Measurements from ENCODE around the gene AOC1.
"Not testable (repeated sequence)": the region's sequence is repeated elsewhere in the genome, so short reads cannot be mapped to it uniquely, and the experiment has no call there.

Gene AOC1, protein sequence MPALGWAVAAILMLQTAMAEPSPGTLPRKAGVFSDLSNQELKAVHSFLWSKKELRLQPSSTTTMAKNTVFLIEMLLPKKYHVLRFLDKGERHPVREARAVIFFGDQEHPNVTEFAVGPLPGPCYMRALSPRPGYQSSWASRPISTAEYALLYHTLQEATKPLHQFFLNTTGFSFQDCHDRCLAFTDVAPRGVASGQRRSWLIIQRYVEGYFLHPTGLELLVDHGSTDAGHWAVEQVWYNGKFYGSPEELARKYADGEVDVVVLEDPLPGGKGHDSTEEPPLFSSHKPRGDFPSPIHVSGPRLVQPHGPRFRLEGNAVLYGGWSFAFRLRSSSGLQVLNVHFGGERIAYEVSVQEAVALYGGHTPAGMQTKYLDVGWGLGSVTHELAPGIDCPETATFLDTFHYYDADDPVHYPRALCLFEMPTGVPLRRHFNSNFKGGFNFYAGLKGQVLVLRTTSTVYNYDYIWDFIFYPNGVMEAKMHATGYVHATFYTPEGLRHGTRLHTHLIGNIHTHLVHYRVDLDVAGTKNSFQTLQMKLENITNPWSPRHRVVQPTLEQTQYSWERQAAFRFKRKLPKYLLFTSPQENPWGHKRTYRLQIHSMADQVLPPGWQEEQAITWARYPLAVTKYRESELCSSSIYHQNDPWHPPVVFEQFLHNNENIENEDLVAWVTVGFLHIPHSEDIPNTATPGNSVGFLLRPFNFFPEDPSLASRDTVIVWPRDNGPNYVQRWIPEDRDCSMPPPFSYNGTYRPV

DNA sequence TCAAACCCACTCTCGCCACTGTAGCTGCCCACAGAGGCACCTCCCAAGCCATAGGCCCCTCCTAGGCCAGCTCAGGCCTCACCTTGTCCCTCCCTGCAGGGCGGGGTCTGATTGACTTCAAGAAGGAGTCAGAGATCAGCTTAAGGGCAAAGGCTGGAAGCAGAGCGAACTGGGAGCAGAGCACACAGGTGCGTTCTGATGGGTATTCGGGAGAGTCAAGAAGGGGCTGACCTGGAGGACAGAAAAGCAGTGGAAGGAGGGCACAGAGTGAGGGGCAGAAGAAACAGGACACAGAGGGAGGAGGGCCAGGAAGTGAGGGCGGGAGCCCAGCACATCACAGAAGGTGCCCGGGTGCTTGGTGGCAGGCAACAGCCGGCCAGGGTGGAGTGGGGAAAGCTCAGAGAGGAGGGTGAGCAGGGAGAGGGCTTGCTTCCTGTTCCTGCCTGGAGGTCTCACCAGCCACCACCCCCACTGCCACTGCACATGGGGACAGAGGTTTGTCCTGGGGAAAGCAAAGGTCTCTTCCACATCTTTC is at the start of gene AOC1:
Gene AOC1 (plus strand): TSS at position 147 of the 535 bp plus-strand sequence. CDS start 3,954 bp downstream, outside the sequence.
- no peak for DNase-seq

DNA sequence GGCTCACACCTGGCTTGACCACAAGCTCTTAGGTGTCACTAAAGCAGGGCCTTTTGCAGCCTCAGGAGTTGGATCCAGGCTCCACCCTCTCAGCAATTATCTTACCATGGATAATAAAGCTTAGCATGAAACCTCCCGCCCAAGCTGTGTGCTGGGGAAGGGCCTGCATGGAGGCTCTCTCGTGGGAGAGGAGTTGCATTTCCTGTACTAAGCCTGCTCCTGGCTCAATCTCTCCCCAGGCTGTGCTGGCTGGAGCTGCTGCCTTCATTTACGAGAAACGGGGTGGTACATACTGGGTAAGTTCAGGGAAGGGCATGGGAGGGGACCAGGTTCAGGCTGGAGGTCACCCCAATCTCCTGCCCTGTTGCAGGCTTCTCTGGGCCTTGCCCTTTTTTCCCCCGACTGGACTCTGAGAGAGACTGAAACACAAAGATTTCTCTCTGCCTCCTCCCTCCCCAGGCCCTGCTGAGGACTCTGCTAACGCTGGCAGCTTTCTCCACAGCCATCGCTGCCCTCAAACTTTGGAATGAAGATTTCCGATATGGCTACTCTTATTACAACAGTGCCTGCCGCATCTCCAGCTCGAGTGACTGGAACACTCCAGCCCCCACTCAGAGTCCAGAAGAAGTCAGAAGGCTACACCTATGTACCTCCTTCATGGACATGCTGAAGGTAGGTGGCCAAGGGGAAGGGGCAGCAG is 49.0 kb upstream of the AOC1 start:
- DNase-seq, result no peak

GRCh38 chr7:150804802-150805201 is 47.5 kb upstream of the AOC1 start:
- DNase-seq, result no peak

DNA sequence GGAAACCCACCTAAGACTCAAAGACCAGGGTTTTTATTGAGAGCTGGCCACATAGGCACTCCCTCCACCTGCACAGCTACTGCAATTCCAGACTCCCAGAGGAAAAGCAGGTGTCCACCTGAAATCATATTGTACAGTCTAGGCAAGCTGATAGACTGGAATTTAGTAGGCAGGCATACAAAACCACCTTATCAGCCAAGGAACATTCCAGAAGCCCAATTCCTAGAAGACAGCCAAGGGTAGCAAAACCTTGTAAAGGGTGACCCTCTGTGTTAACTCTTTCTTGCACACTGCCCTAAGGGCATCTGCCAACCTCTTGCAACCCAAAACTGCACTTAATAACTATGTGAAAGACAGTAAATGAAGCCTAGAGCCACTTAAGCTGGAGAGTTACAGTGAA is 46.5 kb upstream of the AOC1 start:
- DNase-seq, result no peak

DNA sequence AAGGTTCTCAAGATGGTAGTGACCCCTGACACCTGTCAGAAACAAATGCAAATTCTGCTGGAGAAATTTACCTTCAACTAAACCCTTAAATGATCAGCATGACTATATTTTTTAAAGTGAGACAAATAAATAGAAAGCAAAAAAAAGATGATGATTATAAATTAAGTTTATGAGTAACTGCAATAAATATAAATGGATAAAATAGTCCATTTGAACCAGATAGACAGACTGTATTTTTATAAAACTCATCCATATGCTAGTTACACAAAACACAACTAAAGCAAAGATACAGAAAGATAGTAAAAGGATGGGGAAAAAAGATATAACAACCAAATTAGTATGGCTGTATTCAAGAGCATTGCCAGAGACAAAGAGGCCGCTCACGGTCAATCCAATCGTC is 45.9 kb upstream of the AOC1 start:
- no peak for DNase-seq

DNA sequence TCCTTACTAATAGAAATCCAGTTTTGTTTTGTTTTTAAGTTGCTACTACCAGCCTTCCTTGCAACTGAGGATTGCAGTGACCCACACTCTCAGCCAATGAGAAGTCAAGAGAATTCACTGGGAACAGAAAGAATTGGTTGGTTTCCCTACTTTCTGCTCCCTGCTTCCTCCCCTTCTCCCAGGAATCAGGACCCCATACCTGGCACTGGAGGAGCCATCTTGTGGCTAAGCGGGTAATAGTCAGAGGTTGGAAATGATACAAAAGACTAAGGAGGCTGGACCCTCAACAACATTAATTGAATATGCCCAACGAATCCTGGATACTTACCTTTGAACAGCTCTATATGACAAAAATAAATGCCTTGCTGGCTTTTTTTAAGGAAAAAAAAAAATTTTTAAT is 45.5 kb upstream of the AOC1 start:
- DNase-seq, result no peak

DNA sequence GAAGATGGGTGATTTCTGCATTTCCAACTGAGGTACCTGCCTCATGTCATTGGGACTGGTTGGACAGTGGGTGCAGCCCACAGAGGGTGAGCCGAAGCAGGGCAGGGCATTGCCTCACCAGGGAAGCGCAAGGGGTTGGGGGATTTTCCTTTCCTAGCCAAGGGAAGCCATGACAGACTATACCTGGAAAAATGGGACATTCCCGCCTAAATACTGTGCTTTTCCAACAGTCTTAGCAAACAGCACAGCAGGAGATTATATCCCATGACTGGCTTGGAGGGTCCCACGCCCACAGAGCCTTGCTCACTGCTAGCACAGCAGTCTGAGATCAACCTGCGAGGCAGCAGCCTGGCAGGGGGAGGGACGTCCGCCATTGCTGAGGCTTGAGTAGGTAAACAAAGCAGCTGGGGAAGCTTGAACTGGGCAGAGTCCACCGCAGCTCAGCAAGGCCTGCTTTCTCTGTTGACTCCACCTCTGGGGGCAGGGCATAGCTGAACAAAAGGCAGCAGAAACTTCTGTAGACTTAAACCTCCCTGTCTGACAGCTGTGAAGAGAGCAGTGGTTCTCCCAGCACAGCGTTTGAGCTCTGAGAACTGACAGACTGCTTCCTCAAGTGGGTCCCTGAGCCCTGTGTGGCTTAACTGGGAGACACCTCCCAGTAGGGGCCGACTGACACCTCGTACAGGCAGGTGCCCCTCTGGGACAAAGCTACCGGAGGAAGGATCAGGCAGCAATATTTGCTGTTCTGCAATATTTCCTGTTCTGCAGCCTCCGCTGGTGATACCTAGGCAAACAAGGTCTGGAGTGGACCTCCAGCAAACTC is 44.5 kb upstream of the AOC1 start:
- not testable (repeated sequence) for DNase-seq

- DNase-seq, result no peak
Measured at GRCh38 chr7:150814328-150815001, 37.9 kb upstream of the AOC1 start.

DNA sequence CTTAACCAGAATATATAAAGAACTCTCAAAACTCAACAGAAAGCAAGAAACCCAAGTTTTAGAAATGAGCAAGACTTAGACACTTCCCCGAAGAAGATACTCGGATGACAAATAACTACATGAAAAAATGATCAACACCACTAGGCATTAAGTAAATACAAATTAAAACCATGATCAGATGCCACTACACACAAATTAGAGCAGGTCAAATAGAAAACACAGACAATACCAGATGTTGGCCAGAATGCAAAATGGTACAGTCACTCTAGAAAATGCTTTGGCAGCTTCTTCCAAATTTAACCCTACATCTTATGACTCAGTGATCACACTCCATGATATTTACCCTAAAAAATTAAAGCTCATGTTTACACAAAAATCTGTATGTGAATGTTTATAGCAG is 33.3 kb upstream of the AOC1 start:
- DNase-seq, result no peak

DNA sequence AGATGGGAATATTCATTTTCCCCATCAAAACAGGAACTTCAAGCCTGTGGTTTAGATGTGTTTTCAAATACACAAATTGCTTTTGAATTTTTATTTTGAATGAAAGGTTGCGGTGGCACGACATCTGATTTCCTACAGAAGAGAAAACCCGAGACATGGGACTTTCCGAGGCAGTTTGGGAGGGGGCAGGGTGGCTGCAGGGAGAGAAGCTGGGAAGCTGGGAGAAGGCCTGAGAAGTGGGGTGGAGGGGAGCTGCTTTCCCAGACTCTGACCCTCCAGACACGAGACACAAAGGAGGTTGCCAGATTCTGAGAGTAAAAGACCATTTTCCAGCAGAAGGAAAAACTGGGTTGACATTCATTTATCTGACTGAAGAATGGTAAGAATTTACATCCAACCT is 32.2 kb upstream of the AOC1 start:
- no peak for DNase-seq

DNA sequence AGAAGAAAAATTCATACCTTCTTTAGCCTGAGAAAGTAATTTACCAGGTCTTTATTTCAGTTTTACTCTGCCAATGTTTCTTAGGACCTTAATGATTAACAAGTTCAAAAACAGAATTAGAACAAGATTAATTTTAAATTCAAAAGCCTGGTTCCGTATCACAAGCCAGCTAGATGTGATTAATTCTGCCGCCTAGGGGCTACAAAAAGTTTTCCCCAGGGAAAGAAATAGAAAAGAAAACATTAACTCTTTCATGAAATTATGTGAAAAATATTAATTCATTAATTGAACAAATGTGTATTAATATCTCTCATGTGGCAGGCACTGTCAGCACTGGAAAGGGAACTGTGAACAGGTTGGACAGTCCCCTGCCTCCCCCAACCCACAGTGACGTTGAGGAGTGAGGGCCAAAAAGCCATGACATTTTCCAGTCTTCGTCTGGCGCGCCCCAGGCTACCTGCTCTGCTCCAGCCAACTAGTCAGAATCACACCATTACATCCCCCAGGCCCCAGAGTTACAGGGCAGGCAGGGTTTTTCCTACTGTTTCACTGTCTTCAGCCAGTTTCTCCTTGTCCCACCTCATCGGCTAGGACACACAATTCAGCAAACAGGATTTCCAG is 31.6 kb upstream of the AOC1 start:
- no peak for DNase-seq

GRCh38 chr7:150823043-150823442 is 29.3 kb upstream of the AOC1 start:
- no peak for DNase-seq

GRCh38 chr7:150823484-150824126 is 28.7 kb upstream of the AOC1 start:
- no peak for DNase-seq

- DNase-seq, result no peak
Measured at GRCh38 chr7:150824379-150825177, 27.7 kb upstream of the AOC1 start.

GRCh38 chr7:150826061-150826849 is 26.1 kb upstream of the AOC1 start:
- DNase-seq, result no peak

DNA sequence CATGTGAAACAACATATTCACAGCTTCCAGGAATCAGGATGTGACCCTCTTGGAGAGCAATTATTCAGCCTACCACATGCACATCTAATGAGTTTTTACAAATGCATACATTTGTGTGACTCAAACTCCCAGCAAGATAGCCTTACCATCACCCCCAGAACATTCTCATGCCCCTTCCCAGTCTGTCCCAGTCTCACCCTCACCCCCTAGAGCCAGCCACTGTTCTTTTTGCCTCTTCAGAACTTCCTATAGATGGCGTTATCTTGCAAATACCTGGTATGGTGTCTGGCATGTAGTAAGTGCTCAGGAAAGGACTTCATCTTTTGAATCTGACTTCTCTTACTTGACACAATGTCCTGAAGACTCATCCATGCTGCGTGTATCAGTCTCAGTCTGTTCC is 23.9 kb upstream of the AOC1 start:
- no peak for DNase-seq

DNA sequence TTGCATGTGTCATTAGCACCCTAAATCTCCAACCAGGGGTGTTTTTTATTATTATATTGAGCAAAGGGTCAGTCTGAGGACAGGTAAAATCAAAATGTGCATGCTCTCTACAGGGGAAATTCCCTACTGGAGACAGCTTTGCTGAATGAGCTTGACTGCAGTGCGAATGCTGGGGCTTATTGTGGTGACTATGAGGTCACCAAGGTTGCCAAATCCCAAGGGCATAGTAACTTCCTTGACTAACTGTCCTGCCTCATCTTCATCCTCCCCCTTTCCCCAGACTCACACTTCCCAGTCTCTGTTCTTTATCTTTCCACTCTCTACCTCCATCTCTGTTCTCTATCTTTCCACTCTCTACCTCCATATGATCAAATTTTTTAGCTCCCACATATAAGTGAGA is 22.9 kb upstream of the AOC1 start:
- DNase-seq, result no peak

- no peak for DNase-seq
Measured at GRCh38 chr7:150830937-150831336, 21.4 kb upstream of the AOC1 start.

DNA sequence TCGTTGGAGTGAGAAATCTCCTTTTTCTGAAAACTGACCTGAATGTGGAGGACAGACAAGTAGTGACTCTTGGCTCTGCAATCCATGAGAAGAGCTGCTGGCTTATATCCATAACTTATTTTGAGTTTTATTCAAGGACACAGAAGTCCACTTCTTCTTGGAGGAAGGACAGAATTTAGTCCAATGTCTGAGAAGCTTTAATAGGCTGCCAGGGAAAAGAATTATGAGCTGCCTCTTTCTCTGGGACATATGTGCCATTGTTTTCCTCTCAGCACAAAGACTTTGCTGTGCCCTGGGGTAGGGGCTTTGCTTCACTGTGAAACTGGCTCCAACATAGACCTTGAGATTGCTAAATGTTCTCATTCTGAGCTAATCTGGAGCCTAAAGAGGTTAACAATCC is 20.5 kb upstream of the AOC1 start:
- no peak for DNase-seq
